HG02852 (cell line): ENCODE results near the gene TSPAN9.

Source experiments
- ATAC-seq: cut with Tn5 transposase; IDR thresholded peaks from one replicate; pipeline ENCODE4 v1.9.1; 2021; ENCODE audit warnings: mild to moderate bottlenecking, moderate library complexity; ENCODE audit not compliant: unreplicated experiment

TSPAN9 gene

GRCh38 chr12:3201339-3202051, 124.3 kb downstream of the TSPAN9 start:
- ATAC-seq = no peak

DNA sequence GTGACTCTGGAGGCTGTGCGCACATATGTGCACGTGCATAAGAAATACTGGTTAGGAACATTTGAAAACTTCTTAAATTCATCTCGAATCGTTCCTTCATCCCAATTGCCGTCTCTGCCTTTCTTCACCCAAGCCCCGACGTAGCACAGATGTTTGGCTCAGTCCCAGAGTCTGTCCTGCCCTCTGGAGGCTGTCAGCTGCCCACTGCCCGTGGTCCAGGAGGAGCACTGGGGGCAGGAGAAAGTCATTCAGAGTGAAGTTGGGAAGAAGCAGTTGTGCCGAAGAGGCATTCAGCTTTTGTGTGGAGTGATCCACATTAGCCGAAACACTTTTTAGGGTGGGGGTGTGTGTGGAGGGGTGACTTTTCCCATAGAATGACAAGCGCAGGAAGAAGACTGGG, 124.9 kb downstream of the TSPAN9 start:
- no peak for ATAC-seq

GRCh38 chr12:3202734-3203446, 125.7 kb downstream of the TSPAN9 start:
- ATAC-seq = no peak

GRCh38 chr12:3203713-3204112, 126.5 kb downstream of the TSPAN9 start:
- no peak for ATAC-seq

- ATAC-seq = no peak
Measured at GRCh38 chr12:3204143-3204542, 127.0 kb downstream of the TSPAN9 start.

DNA sequence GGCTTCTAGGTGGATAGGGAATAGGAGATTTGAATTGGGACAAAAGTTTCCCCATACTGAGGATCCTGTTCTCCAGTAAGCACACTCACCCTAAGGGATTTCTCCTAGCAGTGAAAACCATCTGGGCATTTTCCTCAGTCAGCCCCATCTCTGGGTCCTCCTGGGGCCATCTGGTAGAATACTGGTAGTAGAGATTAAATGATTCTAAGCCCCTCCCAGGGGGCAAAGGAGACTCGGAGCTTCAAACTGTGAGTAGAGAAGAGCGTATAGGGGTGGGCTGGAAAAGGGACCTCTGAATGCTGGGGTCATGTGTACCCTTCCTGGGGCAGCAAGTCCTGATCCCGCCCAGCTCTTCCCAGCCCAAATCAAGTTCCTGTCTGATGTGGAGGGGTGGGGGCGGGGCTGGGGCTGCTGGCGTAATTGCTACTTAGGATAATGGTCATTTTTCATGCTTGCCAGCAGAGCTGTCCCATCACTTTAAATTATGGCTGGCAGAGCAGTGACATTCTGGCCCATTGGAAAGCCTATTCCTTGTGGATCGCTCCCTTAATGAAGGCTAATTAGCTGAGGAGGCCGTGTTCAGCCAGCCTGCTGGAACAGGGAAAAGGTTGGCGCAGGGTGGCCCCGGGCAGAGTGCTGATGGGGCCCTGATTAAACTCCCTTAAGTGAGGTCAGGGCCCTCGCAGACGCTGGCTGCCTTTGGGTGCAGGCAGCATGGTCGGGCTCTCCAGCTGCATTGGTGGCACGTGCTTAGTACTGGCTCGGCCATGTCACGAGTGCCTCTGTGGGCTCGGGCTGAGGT, 127.8 kb downstream of the TSPAN9 start:
- no peak for ATAC-seq

GRCh38 chr12:3205742-3206519, 128.8 kb downstream of the TSPAN9 start:
- ATAC-seq = no peak

GRCh38 chr12:3206536-3207072, 129.4 kb downstream of the TSPAN9 start:
- ATAC-seq = no peak

GRCh38 chr12:3207175-3207574, 130.0 kb downstream of the TSPAN9 start:
- ATAC-seq = no peak

- no peak for ATAC-seq
Measured at GRCh38 chr12:3207858-3208257, 130.7 kb downstream of the TSPAN9 start.

- ATAC-seq = no peak
Measured at GRCh38 chr12:3213188-3213587, 136.0 kb downstream of the TSPAN9 start.

DNA sequence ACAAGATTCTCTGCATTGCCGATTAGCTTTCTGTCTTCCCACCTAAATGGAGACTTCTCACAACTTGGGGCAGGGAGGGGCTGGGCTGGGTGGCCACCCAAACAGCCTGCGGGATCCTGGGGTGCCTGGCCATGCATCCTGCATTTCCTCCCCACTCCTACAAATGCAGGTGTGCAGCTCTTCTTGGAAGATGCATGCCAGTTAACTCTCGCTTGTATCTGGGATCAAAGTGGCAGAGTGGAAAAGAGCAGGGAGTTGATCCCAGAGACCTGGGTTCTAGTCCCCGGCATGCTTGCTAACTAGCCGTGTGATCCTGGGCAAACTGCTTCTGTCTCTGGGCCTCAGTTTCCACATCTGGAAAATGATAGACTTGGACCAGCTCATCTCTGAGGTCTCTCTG, 136.6 kb downstream of the TSPAN9 start:
- ATAC-seq = no peak

DNA sequence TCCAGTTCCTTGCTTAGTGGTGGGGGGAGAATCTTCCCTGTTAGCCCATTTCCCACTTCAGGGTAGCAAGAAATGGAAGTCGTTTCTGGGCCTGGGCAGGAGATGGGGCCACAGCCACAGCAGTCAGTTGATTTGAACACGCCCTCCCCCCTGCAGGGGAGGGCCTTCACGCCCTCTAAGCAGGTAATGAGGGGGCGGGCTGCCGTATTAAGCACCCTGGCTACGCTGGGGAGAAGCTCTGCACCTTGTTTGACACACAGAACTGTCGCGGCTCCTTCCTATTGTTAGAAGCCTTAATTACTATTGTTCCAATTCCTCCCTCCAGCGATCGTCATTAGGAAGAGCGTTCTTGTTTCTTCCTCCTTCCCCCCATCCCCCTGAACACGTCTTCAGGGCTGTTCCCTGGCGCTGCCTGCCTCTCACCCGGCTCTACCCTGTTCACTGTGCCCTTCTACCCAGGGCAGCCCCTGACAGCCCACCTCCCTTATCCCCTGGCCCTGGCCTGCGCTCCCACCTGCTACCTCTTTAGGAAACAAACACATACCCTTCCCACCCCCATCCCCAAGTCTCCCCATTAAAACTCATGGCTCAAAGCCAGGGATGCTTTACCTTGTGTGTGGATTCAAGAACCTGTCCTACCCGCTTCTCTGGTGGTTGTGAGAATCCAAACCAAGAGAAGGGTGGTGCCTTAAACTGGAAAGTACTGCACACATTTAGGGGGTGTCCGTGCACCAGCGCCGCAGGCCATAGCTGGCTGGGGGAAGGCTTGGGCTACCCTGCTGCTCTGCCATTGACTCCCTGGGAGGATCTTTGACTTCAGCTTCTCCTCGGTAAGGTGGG, 137.6 kb downstream of the TSPAN9 start:
- no peak for ATAC-seq

GRCh38 chr12:3215410-3215975, 138.3 kb downstream of the TSPAN9 start:
- ATAC-seq = no peak

DNA sequence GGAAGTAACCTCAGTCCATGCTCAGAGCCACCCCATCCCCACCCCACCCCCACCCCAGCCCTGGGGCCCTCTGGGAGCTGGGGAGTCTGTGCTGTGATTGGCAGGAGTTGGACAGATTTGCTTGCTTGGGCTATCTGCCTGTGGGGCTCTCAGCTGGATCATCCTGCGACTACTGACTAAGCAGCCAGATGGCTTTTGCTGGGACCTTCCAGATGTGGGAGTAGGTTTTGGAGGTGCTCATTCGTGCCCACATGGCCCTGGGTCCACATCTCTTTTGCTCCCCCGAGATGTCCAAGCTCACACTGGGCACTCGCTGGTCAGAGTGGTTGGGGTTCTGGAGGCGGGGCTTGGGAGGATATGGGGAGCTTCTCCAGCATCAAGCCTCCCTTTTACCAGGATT, 138.9 kb downstream of the TSPAN9 start:
- no peak for ATAC-seq

GRCh38 chr12:3216726-3217682, 139.8 kb downstream of the TSPAN9 start:
- no peak for ATAC-seq

GRCh38 chr12:3217683-3218079, 140.5 kb downstream of the TSPAN9 start:
- ATAC-seq = no peak
